HG03378 (cell line): ENCODE results near the gene CHCHD3.

Source experiments
- ATAC-seq: cut with Tn5 transposase; IDR thresholded peaks from one replicate; pipeline ENCODE4 v1.9.1; 2021; ENCODE audit warnings: mild to moderate bottlenecking, moderate library complexity; ENCODE audit not compliant: unreplicated experiment

The CHCHD3 gene

GRCh38 chr7:132755538-132756483 is 326.1 kb downstream of the CHCHD3 start:
- ATAC-seq: no peak

DNA sequence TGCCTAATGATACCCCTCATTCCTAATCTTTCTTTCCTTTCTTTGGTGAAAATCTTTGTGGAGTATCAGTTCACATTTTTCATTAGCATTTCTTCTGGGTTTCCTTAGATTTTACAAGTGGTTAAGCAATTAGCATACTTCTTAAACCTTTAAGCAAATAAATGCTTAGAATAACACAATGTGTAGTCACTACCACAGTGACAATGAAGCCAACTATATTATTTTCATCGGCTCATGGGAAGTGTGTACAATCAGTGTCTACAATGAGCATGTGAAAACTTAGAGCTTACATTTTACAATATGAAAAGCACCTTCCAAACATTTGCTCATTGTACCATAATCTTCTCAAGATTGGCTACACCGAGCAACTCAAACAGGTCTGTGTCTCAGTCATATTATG is 329.5 kb downstream of the CHCHD3 start:
- ATAC-seq: no peak

DNA sequence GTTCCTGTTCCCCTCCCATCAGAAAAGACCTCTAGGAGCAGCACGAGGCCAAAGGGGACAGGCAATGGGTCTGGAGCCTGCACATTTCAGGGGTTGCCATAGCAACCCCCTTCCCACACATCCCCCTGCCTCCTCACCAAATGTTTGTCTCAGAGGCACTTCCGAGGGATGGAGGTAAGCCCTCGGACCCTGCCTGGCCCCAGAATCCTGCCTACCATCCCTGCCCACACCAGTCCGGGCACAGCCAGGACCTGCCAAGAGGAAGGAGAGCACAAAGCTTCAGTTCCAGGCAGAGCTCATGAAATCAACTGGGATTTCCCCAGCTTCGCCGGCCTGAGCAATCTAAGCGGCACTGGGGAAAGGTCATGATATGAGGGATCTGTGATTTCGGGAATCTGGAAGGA is 330.6 kb downstream of the CHCHD3 start:
- no peak for ATAC-seq

- ATAC-seq: no peak
Measured at GRCh38 chr7:132750530-132751217, 331.2 kb downstream of the CHCHD3 start.

DNA sequence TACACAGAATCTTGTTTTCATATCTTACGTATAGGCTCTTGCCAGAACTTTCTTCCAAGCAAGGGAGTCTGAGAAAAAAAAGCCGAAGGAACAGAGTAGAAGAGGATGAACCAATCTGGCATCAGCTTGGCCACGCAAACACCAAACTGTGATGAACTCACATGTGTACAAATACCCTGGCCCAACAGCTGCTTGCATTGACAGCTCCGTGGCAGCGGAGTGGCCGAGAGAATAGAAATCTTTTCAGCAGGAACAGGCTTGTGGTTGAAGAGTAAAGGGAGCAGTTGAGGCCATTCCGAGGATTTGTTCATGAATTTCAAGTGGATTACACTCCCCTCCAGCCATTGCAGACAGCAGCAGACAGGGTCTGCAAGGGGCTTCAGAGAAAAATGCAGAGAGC is 331.8 kb downstream of the CHCHD3 start:
- no peak for ATAC-seq

DNA sequence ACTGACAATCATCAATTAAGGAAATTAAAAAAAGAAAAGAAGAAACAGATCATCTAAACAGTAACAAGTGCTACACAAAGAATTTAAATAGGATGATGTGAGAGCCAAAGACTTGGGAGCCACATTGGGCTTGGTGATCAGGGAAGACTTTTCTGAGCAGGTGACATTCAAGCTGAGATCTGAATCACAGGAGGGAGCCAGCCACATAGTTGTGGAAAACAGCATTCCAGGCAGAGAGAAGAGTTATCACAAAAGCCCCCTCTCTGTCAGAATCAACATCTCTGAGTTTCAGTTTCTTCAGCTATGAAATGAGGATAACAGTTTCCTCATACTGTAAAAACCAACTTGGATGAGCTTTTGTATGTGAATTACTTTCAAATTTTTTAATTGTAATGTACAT is 336.4 kb downstream of the CHCHD3 start:
- ATAC-seq: no peak

- no peak for ATAC-seq
Measured at GRCh38 chr7:132743974-132744373, 337.9 kb downstream of the CHCHD3 start.

DNA sequence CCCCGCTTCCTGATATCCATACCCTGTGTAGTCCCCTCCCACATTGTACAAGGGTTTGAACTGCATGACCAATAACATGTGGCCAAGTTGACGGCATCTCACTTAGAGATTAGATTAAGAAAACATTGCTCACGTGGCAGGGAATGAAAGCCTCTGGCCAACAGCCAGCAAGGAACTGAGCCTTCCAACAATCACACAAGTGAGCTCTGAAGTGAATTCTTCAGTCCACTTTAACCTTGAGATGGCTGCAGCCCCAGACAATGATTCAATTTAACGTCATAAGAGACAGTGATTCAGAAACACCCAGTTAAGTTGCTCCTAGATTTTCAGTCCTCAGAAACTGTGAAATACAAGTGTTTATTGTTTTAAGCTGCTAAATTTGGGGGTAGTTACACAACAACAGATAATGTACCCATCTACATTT is 339.7 kb downstream of the CHCHD3 start:
- ATAC-seq: no peak

DNA sequence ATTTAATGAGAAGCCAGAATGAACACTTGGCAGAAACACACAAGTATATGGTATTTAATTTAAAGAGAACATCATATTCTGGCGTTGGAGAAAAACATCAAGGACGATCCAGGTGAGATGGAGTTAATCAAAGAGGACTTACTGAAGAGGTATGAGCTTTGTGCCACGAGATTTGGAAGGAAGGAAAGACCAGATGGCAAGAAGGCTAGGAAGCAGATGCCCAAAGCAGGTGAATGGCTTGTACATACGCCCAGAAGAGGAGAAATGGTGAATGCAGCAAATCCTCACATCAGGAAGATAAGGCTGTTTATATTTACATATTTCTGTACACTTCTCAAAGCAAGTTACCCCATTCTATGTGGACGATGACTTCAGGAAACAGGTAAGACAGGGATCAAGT is 341.7 kb downstream of the CHCHD3 start:
- no peak for ATAC-seq

DNA sequence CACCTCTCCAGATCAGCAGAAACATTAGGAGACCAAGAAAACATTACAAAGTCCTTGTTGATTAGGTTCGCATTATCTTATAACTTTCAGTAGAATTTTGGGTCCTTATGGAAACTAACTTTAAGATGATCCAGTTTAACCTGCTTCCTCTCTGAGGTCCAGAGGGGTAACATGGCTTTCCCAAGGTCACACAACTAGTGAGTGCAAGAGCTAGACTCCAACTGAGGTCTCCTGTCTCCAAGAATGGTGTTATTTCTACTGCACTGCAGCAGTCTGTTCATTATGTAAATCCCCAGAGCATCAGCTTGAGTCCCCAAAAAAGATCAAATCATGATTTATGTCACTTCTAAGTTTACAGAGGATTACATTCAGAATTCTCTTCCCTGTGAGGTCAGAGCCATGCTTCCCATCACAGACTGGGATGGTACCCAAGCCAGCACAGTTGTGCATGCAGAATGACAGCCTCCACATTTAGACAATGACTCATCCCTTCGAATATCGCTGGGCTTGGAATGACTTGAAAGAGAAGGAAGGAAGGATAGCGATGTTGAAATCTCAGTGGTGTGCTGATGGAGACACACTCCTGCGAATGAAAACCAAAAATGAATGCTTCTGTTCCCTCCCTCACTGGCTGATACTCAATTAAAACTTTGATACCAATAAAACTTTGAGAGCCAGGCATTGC is 342.5 kb downstream of the CHCHD3 start:
- no peak for ATAC-seq

DNA sequence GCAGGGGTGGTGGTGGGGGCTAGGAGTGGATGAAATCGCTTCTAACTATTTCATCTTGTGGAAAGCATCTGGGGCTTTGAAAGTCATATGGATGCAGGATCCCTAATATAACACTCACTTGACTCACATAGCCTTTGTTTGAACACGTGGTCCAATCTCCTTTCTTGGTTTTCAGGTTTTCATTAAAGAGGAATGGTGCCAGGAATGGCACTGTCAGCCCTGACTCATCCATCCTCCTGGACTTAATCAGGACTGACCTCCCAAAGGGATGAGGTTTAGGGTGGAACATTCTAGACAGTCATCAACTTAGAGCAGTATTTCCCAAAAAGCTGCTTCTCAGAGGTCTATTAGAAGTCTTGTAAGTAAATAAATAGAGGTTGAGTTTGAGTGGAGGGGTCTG is 343.6 kb downstream of the CHCHD3 start:
- ATAC-seq: no peak

GRCh38 chr7:132735476-132735875 is 346.4 kb downstream of the CHCHD3 start:
- ATAC-seq: no peak
